Measurements from ENCODE around the gene MAPKAPK5. TPM values are rescaled to one million over a fixed set of nuclear protein-coding genes. Genes with fewer than 3 reads are reported as not detected.

MAPKAPK5 gene
- total RNA-seq, 3 donors from 2014 or later (not counting 1 experiment from before 2014, with no cell fraction given) = 54.8 to 64.9 (median 63.5) TPM

DNA sequence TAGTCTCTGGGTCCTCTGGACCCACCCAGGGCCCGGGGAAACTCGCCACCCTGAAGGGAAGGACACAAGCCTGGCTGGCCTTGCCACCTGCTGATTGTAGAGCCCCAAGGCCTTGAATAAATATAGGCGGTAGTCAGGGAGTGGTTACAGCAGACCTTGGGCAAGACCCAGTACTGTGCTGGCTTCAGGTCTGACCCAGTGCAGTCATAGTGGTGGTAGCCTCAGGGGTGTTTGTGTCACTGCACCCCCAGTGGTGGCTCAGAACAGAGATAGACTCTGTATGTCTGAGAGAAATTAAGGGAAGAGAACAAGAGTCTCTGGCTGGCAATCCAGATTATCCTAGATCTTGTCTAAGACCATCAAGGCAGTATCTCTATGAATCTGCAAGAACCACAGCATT lies 63.5 kb downstream of the MAPKAPK5 start:
- Histone ChIP-seq H3K9me3 (ENCODE audit: control insufficient read depth, insufficient read depth, low read length) (no peaks in the 10 kb centered on the region), H3K4me3 (ENCODE audit: low read length) (no peak overlapping the region), H3K27ac (ENCODE audit: low read length) (no peak overlapping the region), H3K27me3 (ENCODE audit: control insufficient read depth, insufficient read depth, low read length) (no peaks in the 10 kb centered on the region), H3K4me1 (ENCODE audit: control insufficient read depth, insufficient read depth, low read length) (no peaks in the 10 kb centered on the region), H3K36me3 (ENCODE audit: control insufficient read depth, insufficient read depth, low read length) (no peaks in the 10 kb centered on the region)
- no peak for ATAC-seq
- intact Hi-C loops (cut with micrococcal nuclease) = no loop called here
- WGBS (ENCODE audit: insufficient coverage) = 95% methylated on average over 3 of the region's 3 CpGs
- H3K9me3 Mint-ChIP-seq = peaks cover 12 to 16% of the 10 kb centered on the region in 2 donors
- no peaks in the 10 kb centered on the region for H3K4me1 Mint-ChIP-seq
- no peak for DNase-seq
- TF ChIP-seq CTCF (IDR thresholded peaks at IDR 0.05) = no peak
- peaks cover 9% of the 10 kb centered on the region for H3K36me3 Mint-ChIP-seq
- no peak overlapping the region for H3K27ac Mint-ChIP-seq
- H3K4me3 Mint-ChIP-seq = no peak overlapping the region
- H3K27me3 Mint-ChIP-seq (ENCODE audit: low read depth in 2 of 2) = no peaks in the 10 kb centered on the region

GRCh38 chr12:111907740-111908139 lies 65.7 kb downstream of the MAPKAPK5 start:
- Mint-ChIP-seq H3K4me1 (no peaks in the 10 kb centered on the region), H3K36me3 (peaks cover 9% of the 10 kb centered on the region), H3K4me3 (no peak overlapping the region), H3K9me3 (peaks cover 12 to 16% of the 10 kb centered on the region in 2 donors), H3K27ac (no peak overlapping the region), H3K27me3 (ENCODE audit: low read depth in 2 of 2) (no peaks in the 10 kb centered on the region)
- ATAC-seq (no peak), DNase-seq (no peak)
- no peaks in the 10 kb centered on the region for H3K36me3 ChIP-seq (ENCODE audit: control insufficient read depth, insufficient read depth, low read length)
- H3K27ac ChIP-seq (ENCODE audit: low read length) = no peak overlapping the region
- intact Hi-C loops (cut with micrococcal nuclease) = no loop called here
- TF ChIP-seq CTCF (IDR thresholded peaks at IDR 0.05) = no peak
- H3K4me3 ChIP-seq (ENCODE audit: low read length) = no peak overlapping the region
- no peaks in the 10 kb centered on the region for H3K4me1 ChIP-seq (ENCODE audit: control insufficient read depth, insufficient read depth, low read length)
- H3K27me3 ChIP-seq (ENCODE audit: control insufficient read depth, insufficient read depth, low read length) = no peaks in the 10 kb centered on the region
- WGBS (ENCODE audit: insufficient coverage) = 100% methylated on average over 1 of the region's 1 CpG
- no peaks in the 10 kb centered on the region for H3K9me3 ChIP-seq (ENCODE audit: control insufficient read depth, insufficient read depth, low read length)

- Mint-ChIP-seq H3K27me3 (ENCODE audit: low read depth in 2 of 2) (no peaks in the 10 kb centered on the region), H3K36me3 (no peaks in the 10 kb centered on the region), H3K4me3 (no peak overlapping the region), H3K4me1 (peaks cover 0 to 5% of the 10 kb centered on the region in 2 donors), H3K9me3 (no peaks in the 10 kb centered on the region), H3K27ac (no peak overlapping the region)
- Histone ChIP-seq H3K4me3 (ENCODE audit: low read length) (no peak overlapping the region), H3K27me3 (ENCODE audit: control insufficient read depth, insufficient read depth, low read length) (no peaks in the 10 kb centered on the region), H3K27ac (ENCODE audit: low read length) (no peak overlapping the region), H3K4me1 (ENCODE audit: control insufficient read depth, insufficient read depth, low read length) (no peaks in the 10 kb centered on the region), H3K9me3 (ENCODE audit: control insufficient read depth, insufficient read depth, low read length) (no peaks in the 10 kb centered on the region), H3K36me3 (ENCODE audit: control insufficient read depth, insufficient read depth, low read length) (no peaks in the 10 kb centered on the region)
- DNase-seq (no peak), ATAC-seq (no peak)
- 94% methylated on average over 2 of the region's 3 CpGs for WGBS (ENCODE audit: insufficient coverage)
- no peak for TF ChIP-seq CTCF (IDR thresholded peaks at IDR 0.05)
- intact Hi-C loops (cut with micrococcal nuclease) = no loop called here
Observed at GRCh38 chr12:111925171-111925570, 83.1 kb downstream of the MAPKAPK5 start.

GRCh38 chr12:111926631-111927030 lies 84.6 kb downstream of the MAPKAPK5 start:
- no peak overlapping the region for H3K4me3 Mint-ChIP-seq
- Histone ChIP-seq H3K4me3 (ENCODE audit: low read length) (no peak overlapping the region), H3K27ac (ENCODE audit: low read length) (no peak overlapping the region), H3K36me3 (ENCODE audit: control insufficient read depth, insufficient read depth, low read length) (no peaks in the 10 kb centered on the region), H3K4me1 (ENCODE audit: control insufficient read depth, insufficient read depth, low read length) (no peaks in the 10 kb centered on the region), H3K9me3 (ENCODE audit: control insufficient read depth, insufficient read depth, low read length) (no peaks in the 10 kb centered on the region), H3K27me3 (ENCODE audit: control insufficient read depth, insufficient read depth, low read length) (no peaks in the 10 kb centered on the region)
- WGBS (ENCODE audit: insufficient coverage) = 91% methylated on average over 2 of the region's 2 CpGs
- H3K9me3 Mint-ChIP-seq = no peaks in the 10 kb centered on the region
- peaks cover 0 to 5% of the 10 kb centered on the region in 2 donors for H3K4me1 Mint-ChIP-seq
- H3K27me3 Mint-ChIP-seq (ENCODE audit: low read depth in 2 of 2) = no peaks in the 10 kb centered on the region
- ATAC-seq = no peak
- H3K36me3 Mint-ChIP-seq = no peaks in the 10 kb centered on the region
- intact Hi-C loops (cut with micrococcal nuclease) = no loop called here
- H3K27ac Mint-ChIP-seq = no peak overlapping the region
- no peak for TF ChIP-seq CTCF (IDR thresholded peaks at IDR 0.05)
- DNase-seq = no peak
